Left ventricle myocardium inferior (tissue), 1 donor: Measurements from ENCODE around the gene PCDHA1. TPM values are rescaled to one million over a fixed set of nuclear protein-coding genes. Genes with fewer than 3 reads are reported as not detected.

Source experiments
- DNase-seq: peaks from one replicate; pipeline ENCODE4 v3.0.0-alpha.2; 2020
- H3K27ac ChIP-seq: fragments of 200-600 bp; replicated peaks from 2 replicates; pipeline ENCODE4 v1.8.0; 2021
- H3K27me3 ChIP-seq: fragments of 200-600 bp; 2 replicates; pipeline ENCODE4 v1.8.0; 2021; ENCODE audit warnings: low read depth
- H3K36me3 ChIP-seq: fragments of 200-600 bp; 2 replicates; pipeline ENCODE4 v1.8.0; 2021
- H3K4me1 ChIP-seq: fragments of 200-600 bp; 2 replicates; pipeline ENCODE4 v1.8.0; 2021
- H3K4me3 ChIP-seq: fragments of 200-600 bp; 2 replicates; pipeline ENCODE4 v1.8.0; 2021; ENCODE audit warnings: mild to moderate bottlenecking, moderate library complexity
- H3K9me3 ChIP-seq: fragments of 200-600 bp; replicated peaks from 2 replicates; pipeline ENCODE4 v1.8.0; 2021
- intact Hi-C: fragments of 100-400 bp; cut with micrococcal nuclease; formaldehyde crosslinking; loops from one replicate; pipeline ENCODE4 v1.11.0; 2022
- total RNA-seq: library from RNA; stranded (reverse); fragmentation: NEBNext Ultra II Directional; extraction: Animal tissue kit (Norgen Biotek cat#: 25700); gene quantifications from one replicate; pipeline ENCODE4 v1.2.1, GENCODE V29; 2021
- TF ChIP-seq, protein P1 (sequence below): fragments of 200-600 bp; IDR thresholded peaks from 2 replicates; pipeline ENCODE4 v1.8.0; 2021; ENCODE audit warnings: antibody characterized with exemption, mild to moderate bottlenecking, borderline replicate concordance
- donor health status: DM: no; HTN: yes; CAD: no; lungs with severe emphysema.

The PCDHA1 gene
- total RNA-seq, 1 donor from 2014 or later, result not detected

DNA sequence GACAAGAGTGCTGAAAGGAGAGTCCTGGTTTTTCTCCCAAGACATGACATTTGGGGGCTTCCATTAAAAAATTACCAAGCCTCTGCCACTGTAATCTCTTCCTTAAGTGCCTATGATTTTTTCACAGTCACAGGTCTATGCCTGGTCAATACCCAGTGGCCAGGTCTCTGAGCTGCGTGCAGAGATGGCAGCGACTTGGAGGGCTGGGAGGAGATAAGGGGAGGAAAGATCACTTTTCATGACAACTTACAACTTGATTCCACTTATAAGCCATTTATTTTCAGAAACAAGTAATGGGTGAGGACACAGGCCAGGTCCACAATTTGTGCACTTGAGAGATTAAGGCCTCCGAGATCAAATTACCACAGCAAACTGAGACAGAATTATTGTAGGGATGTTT, 178.4 kb downstream of the PCDHA1 start:
- no peaks in the 10 kb centered on the region for H3K36me3 ChIP-seq
- H3K9me3 ChIP-seq, result no peaks in the 10 kb centered on the region
- H3K27ac ChIP-seq, result no peak overlapping the region
- TF ChIP-seq, protein P1, sequence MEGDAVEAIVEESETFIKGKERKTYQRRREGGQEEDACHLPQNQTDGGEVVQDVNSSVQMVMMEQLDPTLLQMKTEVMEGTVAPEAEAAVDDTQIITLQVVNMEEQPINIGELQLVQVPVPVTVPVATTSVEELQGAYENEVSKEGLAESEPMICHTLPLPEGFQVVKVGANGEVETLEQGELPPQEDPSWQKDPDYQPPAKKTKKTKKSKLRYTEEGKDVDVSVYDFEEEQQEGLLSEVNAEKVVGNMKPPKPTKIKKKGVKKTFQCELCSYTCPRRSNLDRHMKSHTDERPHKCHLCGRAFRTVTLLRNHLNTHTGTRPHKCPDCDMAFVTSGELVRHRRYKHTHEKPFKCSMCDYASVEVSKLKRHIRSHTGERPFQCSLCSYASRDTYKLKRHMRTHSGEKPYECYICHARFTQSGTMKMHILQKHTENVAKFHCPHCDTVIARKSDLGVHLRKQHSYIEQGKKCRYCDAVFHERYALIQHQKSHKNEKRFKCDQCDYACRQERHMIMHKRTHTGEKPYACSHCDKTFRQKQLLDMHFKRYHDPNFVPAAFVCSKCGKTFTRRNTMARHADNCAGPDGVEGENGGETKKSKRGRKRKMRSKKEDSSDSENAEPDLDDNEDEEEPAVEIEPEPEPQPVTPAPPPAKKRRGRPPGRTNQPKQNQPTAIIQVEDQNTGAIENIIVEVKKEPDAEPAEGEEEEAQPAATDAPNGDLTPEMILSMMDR, result no peak
- peaks cover 91% of the 10 kb centered on the region for H3K27me3 ChIP-seq
- no peak overlapping the region for H3K4me3 ChIP-seq
- intact Hi-C loops, result no loop called here
- peaks cover 17% of the 10 kb centered on the region for H3K4me1 ChIP-seq
- DNase-seq, result no peak

DNA sequence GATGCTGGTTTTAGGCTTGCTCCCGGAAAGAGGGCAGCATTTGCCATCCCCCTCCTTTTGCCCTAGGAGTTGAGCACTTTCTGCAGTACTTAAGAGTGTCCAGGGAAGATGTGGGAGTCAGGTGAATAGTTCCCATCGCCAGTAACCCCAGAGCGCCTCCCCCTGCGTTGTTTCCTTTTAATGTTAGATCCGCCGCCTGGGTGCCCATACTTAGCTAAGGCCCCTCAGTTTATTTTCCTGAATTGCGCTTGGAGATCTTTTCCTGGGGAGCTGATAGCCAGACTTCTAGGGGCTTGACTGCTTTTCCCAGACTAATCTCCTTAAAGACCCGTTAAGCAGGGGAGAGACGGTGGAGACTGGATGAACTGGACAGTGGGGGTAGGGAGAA, 180.0 kb downstream of the PCDHA1 start:
- H3K36me3 ChIP-seq, result no peaks in the 10 kb centered on the region
- peak overlapping the region; percentile 69 for H3K4me3 ChIP-seq
- no peaks in the 10 kb centered on the region for H3K9me3 ChIP-seq
- no peak for DNase-seq
- intact Hi-C loops, result no loop called here
- TF ChIP-seq, protein P1, result no peak
- no peak overlapping the region for H3K27ac ChIP-seq
- H3K27me3 ChIP-seq, result peaks cover 82% of the 10 kb centered on the region
- H3K4me1 ChIP-seq, result peaks cover 17% of the 10 kb centered on the region

DNA sequence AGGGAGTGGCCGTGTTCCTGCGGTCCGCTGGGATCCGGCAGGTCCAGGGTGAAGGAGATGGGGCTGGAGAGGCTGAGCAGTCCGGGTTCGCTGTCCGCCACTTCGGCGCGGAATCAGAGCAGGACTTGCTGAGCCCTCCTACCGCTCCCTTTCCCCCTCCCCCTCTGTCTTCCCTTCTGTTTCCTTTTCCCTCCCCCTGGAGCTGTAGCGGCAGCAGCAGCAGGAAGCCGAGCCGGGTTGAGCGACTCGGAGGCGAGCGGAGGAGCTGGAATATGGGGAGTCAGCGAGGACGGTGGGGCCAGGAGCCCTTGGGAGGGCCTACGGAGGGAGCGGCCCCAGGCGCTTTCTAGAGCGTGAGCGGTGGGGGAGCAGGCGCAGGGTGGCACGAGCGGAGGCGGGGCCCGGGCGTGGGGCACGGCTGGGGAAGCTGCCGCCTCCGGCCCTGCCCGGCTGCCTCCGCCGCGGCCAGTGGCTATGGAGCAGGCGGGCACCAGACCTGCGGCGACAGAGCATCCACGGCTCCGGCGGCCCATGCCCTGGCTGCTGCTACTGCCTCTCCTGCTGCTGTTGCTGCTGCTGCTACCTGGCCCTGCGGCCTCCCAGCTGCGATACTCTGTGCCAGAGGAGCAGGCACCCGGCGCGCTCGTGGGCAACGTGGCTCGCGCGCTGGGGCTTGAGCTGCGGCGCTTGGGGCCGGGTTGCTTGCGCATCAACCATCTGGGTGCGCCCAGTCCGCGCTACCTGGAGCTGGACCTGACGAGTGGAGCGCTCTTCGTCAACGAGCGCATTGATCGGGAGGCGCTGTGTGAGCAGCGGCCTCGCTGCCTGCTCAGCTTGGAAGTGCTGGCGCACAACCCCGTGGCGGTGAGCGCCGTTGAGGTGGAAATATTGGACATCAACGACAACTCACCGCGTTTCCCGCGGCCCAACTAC, 180.6 kb downstream of the PCDHA1 start, which contains the start of gene PCDHAC2:
PCDHAC2 (plus strand) TSS at position 184 of the 933 bp plus-strand sequence; CDS start at position 475, 291 bp downstream.
- Histone ChIP-seq H3K27ac (no peak within 1 kb of the TSS), H3K4me3 (peak within 1 kb of the TSS; percentile 69), H3K36me3 (no peaks in the 10 kb centered on the region), H3K4me1 (peaks cover 17% of the 10 kb centered on the region), H3K9me3 (no peaks in the 10 kb centered on the region), H3K27me3 (peaks cover 77% of the 10 kb centered on the region)
- intact Hi-C loops, result no loop called here
- TF ChIP-seq, protein P1, result no peak
- DNase-seq, result peak; percentile 19

DNA sequence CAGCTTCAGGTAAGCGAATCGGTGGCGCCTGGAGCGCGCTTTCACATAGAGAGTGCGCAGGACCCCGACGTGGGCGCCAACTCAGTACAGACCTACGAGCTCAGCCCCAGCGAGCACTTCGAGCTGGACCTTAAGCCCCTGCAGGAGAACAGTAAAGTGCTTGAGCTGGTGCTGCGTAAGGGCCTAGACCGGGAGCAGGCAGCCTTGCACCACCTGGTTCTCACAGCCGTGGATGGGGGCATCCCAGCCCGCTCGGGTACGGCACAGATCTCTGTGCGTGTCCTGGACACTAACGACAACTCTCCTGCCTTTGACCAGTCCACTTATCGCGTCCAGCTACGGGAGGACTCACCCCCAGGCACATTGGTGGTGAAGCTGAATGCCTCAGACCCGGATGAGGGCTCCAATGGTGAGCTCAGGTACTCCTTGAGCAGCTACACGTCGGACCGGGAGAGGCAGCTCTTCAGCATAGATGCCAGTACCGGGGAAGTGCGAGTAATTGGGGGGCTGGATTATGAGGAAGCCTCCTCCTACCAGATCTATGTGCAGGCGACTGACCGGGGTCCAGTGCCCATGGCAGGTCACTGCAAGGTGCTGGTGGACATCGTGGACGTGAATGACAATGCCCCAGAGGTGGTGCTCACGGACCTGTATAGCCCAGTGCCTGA, 181.4 kb downstream of the PCDHA1 start:
- intact Hi-C loops, result no loop called here
- Histone ChIP-seq H3K4me1 (peaks cover 17% of the 10 kb centered on the region), H3K9me3 (no peaks in the 10 kb centered on the region), H3K27ac (no peak overlapping the region), H3K27me3 (peaks cover 69% of the 10 kb centered on the region), H3K36me3 (no peaks in the 10 kb centered on the region), H3K4me3 (peak overlapping the region; percentile 69)
- DNase-seq, result no peak
- TF ChIP-seq, protein P1, result no peak

DNA sequence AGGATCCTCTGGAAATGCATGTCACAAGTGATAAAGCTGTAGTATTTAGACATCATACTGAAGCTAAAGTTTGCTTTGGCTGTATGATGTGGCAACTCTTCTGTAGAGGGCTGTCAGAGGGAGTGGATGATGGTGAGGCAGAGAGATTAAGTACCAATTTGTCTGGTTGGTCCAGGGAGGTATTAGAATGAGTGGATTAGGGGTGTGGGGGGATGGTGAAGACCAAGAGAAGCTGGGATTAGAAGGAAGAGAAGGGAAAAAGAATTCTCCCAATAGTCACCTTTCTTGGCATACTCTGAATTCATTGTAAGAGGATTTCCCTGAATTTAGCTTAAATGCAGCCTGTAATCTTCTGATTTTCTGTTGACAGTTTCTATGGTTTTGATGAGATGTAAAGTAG, 183.9 kb downstream of the PCDHA1 start:
- no peak for DNase-seq
- intact Hi-C loops, result no loop called here
- Histone ChIP-seq H3K27ac (no peak overlapping the region), H3K36me3 (no peaks in the 10 kb centered on the region), H3K4me3 (no peak overlapping the region), H3K4me1 (peaks cover 17% of the 10 kb centered on the region), H3K27me3 (peaks cover 50% of the 10 kb centered on the region), H3K9me3 (no peaks in the 10 kb centered on the region)
- TF ChIP-seq, protein P1, result no peak
